ENCODE results near the gene ESYT3. TPM values are rescaled to one million over a fixed set of nuclear protein-coding genes. Genes with fewer than 3 reads are reported as not detected.

ESYT3 gene
- total RNA-seq, 1 experiment from 2014 or later: 6.4 TPM

DNA sequence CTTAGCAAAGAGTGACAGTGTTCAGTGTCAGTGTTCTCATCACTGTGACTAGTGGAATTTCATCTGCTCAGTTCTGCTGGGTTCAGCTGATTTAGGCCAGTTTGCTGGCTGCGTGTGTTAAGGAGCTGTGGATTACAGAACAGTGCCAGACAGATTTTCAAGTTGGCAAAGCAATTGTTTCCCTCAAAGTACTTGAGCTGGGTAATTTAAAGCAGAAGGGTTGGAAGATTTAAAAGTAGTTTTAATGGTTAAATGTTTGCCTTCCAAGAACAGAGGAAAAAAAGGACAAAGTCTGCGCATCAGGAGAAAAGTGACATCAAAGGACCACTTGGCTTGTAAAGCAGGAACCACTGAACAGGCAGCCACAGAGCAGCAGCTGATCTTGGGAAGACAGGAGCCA lies 8.7 kb downstream of the ESYT3 start:
- no peak overlapping the region for H2AFZ ChIP-seq
- no TSS peak for BruUV-seq (replicated peaks)
- POLR2A ChIA-PET (ENCODE audit: unreplicated experiment): no interaction called here

DNA sequence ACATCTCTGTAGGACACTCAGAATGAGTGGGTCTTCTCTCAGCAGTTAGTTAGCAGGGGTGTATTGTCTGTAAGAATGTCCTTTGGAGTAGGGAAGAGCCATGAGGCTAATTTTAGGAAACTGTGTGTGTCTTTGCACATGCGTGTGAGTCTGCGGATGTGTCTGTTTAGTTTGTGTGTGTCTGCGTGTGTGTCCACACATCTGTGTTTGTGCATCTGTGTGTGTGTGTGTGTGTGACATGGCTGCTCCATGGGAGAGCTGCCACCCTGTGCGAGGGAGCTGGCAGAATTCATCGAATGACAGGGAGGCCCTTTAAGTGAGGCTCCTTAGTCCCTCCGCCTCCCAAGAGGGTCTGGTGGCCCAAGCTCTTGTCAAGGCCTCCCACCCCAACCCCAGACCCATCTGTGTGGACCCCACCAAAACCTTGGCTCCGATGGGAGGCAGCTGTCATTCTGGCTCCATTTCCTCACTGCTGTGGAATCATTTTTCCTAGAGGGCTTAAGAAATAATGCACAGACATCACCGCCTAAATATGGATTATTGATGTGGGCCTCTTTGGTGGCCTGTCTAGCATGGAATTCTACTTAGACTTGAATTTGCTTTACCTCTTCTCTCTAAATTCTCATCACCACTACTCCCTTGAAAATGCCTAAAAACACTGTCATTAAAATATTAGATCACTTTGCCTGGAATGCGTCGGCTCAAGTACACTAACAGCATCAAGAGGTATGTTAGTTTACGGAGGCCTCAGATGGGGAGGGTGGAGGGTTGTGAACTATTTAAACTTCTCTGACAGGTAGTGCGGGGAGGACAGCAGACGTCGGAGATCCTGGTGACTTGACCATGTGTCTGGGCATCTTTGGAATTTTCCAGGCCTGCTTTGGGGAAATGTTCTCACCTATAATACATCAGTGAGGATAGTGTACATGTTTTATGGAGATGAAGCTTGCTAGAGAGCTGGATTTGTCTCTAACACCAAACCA lies 9.4 kb downstream of the ESYT3 start:
- ChIA-PET CTCF (no interaction called here), POLR2A (ENCODE audit: unreplicated experiment) (no interaction called here)
- no peak overlapping the region for H3K4me2 ChIP-seq
- BruUV-seq (replicated peaks): no TSS peak
- no peaks in the 10 kb centered on the region for H3K79me2 ChIP-seq (ENCODE audit: low read depth)
- DNase-seq: no peak
- no peaks in the 10 kb centered on the region for H3K36me3 ChIP-seq (ENCODE audit: low read depth)
- H3K27me3 ChIP-seq (ENCODE audit: insufficient read depth, low read depth): no peaks in the 10 kb centered on the region
- intact Hi-C loops (cut with micrococcal nuclease; ENCODE audit: unreplicated experiment): no loop called here
- TF ChIP-seq, protein P1, sequence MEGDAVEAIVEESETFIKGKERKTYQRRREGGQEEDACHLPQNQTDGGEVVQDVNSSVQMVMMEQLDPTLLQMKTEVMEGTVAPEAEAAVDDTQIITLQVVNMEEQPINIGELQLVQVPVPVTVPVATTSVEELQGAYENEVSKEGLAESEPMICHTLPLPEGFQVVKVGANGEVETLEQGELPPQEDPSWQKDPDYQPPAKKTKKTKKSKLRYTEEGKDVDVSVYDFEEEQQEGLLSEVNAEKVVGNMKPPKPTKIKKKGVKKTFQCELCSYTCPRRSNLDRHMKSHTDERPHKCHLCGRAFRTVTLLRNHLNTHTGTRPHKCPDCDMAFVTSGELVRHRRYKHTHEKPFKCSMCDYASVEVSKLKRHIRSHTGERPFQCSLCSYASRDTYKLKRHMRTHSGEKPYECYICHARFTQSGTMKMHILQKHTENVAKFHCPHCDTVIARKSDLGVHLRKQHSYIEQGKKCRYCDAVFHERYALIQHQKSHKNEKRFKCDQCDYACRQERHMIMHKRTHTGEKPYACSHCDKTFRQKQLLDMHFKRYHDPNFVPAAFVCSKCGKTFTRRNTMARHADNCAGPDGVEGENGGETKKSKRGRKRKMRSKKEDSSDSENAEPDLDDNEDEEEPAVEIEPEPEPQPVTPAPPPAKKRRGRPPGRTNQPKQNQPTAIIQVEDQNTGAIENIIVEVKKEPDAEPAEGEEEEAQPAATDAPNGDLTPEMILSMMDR (conservative IDR thresholded peaks at IDR 0.05): no peak
- no peak for TF ChIP-seq EZH2 (IDR thresholded peaks at IDR 0.05; ENCODE audit: low read depth)
- no peak overlapping the region for H3K27ac ChIP-seq
- no peaks in the 10 kb centered on the region for H3K9me3 ChIP-seq (ENCODE audit: insufficient read depth, low read depth)
- H4K20me1 ChIP-seq (ENCODE audit: insufficient read depth): no peaks in the 10 kb centered on the region
- H2AFZ ChIP-seq: no peak overlapping the region
- no peaks in the 10 kb centered on the region for H3F3A ChIP-seq (ENCODE audit: insufficient read depth, low read depth)
- H3K4me3 ChIP-seq: no peak overlapping the region
- H3K4me1 ChIP-seq (replicated peaks; ENCODE audit: insufficient read depth): no peaks in the 10 kb centered on the region
- H3K9me2 ChIP-seq (ENCODE audit: insufficient read depth): no peaks in the 10 kb centered on the region

More for the DNA sequence above, 8.7 kb downstream of the ESYT3 start:
- CTCF ChIA-PET: no interaction called here
- no peaks in the 10 kb centered on the region for H3K36me3 ChIP-seq (ENCODE audit: low read depth)
- H3K9me2 ChIP-seq (ENCODE audit: insufficient read depth): no peaks in the 10 kb centered on the region
- H3K4me2 ChIP-seq: no peak overlapping the region
- no peaks in the 10 kb centered on the region for H3K9me3 ChIP-seq (ENCODE audit: insufficient read depth, low read depth)
- H4K20me1 ChIP-seq (ENCODE audit: insufficient read depth): no peaks in the 10 kb centered on the region
- no peaks in the 10 kb centered on the region for H3K4me1 ChIP-seq (replicated peaks; ENCODE audit: insufficient read depth)
- H3K4me3 ChIP-seq: no peak overlapping the region
- no peak for TF ChIP-seq EZH2 (IDR thresholded peaks at IDR 0.05; ENCODE audit: low read depth)
- TF ChIP-seq, protein P1 (conservative IDR thresholded peaks at IDR 0.05): no peak
- H3K27me3 ChIP-seq (ENCODE audit: insufficient read depth, low read depth): no peaks in the 10 kb centered on the region
- no peaks in the 10 kb centered on the region for H3K79me2 ChIP-seq (ENCODE audit: low read depth)
- H3F3A ChIP-seq (ENCODE audit: insufficient read depth, low read depth): no peaks in the 10 kb centered on the region
- intact Hi-C loops (cut with micrococcal nuclease; ENCODE audit: unreplicated experiment): no loop called here
- no peak overlapping the region for H3K27ac ChIP-seq
- DNase-seq: no peak

DNA sequence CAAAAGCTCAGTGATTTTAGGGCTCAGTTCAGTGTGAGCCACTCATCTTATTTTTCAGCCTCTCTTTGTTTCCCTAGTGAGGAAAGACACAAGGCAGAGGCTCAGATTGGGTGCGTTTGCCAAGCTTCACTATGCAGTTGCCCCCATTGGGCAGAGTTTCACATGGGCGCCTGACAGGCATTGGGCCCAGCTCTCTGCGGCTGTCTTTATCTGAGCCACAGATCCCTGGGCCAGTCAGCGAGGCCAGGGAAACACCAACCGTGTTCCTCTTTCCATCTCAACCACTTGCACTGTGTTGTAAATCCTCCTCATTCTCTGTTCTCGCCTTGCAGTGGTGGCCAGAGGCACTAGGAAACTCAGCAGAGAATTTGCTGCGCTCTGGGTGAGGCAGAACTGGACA lies 10.8 kb downstream of the ESYT3 start:
- BruUV-seq (replicated peaks): no TSS peak
- CTCF ChIA-PET: no interaction called here

More for the DNA sequence above, 10.8 kb downstream of the ESYT3 start:
- no peaks in the 10 kb centered on the region for H3K27me3 ChIP-seq (ENCODE audit: insufficient read depth, low read depth)
- no peak overlapping the region for H2AFZ ChIP-seq
- no peak overlapping the region for H3K4me2 ChIP-seq
- TF ChIP-seq, protein P1 (conservative IDR thresholded peaks at IDR 0.05): no peak
- no peak for TF ChIP-seq EZH2 (IDR thresholded peaks at IDR 0.05; ENCODE audit: low read depth)
- POLR2A ChIA-PET (ENCODE audit: unreplicated experiment): no interaction called here
- no peaks in the 10 kb centered on the region for H3K36me3 ChIP-seq (ENCODE audit: low read depth)
- H3K4me1 ChIP-seq (replicated peaks; ENCODE audit: insufficient read depth): no peaks in the 10 kb centered on the region
- intact Hi-C loops (cut with micrococcal nuclease; ENCODE audit: unreplicated experiment): no loop called here
- H4K20me1 ChIP-seq (ENCODE audit: insufficient read depth): no peaks in the 10 kb centered on the region
- no peaks in the 10 kb centered on the region for H3K9me2 ChIP-seq (ENCODE audit: insufficient read depth)
- no peak for DNase-seq
- no peaks in the 10 kb centered on the region for H3K9me3 ChIP-seq (ENCODE audit: insufficient read depth, low read depth)
- no peak overlapping the region for H3K27ac ChIP-seq
- H3K4me3 ChIP-seq: no peak overlapping the region
- no peaks in the 10 kb centered on the region for H3K79me2 ChIP-seq (ENCODE audit: low read depth)
- no peaks in the 10 kb centered on the region for H3F3A ChIP-seq (ENCODE audit: insufficient read depth, low read depth)

All from PC-9 (cell line).